HEK293 (cell line): ENCODE measurements around the gene SDHAF4.
"Not testable (repeated sequence)": the region's sequence is repeated elsewhere in the genome, so short reads cannot be mapped to it uniquely, and the experiment has no call there.

ENCODE experiments used
- CTCF ChIA-PET: fragments of 350-600 bp; formaldehyde crosslinking; extraction: SDS; loops from one replicate; lab custom pipeline; 2021; ENCODE audit warnings: antibody characterized with exemption; lab: Yijun Ruan, JAX
- POLR2A ChIA-PET: fragments of 300-600 bp; formaldehyde crosslinking; extraction: SDS; loops from one replicate; lab custom pipeline; 2020; ENCODE audit warnings: antibody characterized with exemption, inconsistent platforms; lab: Yijun Ruan, JAX
- H3K27ac ChIP-seq: fragments of 200-500 bp; sonication (Bioruptor generic); 2 replicates; pipeline ENCODE4 v1.5.1; 2014; ENCODE audit warnings: low read depth, low read length, control low read depth, inconsistent platforms; ENCODE audit errors: extremely low read depth
- H3K36me3 ChIP-seq, 2 experiments: fragments of 200-500 bp in 1 of 2; sonication (Bioruptor generic) in 1 of 2; 1 replicate in 1 of 2; 2 replicates in 1 of 2; pipeline ENCODE4 v1.5.1; 2014 to 2017; ENCODE audit warnings: inconsistent platforms in 2 of 2, low read length in 2 of 2; ENCODE audit not compliant: control insufficient read depth in 2 of 2, insufficient read depth in 1 of 2
- H3K4me1 ChIP-seq: fragments of 200-500 bp; sonication (Bioruptor generic); 2 replicates; pipeline ENCODE4 v1.5.1; 2014; ENCODE audit warnings: mild to moderate bottlenecking, low read length, inconsistent platforms; ENCODE audit not compliant: control insufficient read depth, insufficient read depth
- H3K4me3 ChIP-seq: 2 replicates; pipeline ENCODE4 v1.5.1; 2011; ENCODE audit warnings: low read depth, mild to moderate bottlenecking, control low read depth, low read length, moderate library complexity
- H3K9me3 ChIP-seq: fragments of 200-500 bp; sonication (Bioruptor generic); 2 replicates; pipeline ENCODE4 v1.5.1; 2014; ENCODE audit warnings: low read depth, low read length, inconsistent platforms; ENCODE audit not compliant: control insufficient read depth, insufficient read depth
- BCL11B ChIP-seq: fragments of 450-650 bp; formaldehyde crosslinking; IDR thresholded peaks from 2 replicates; pipeline ENCODE4 v1.5.1; 2016; ENCODE audit warnings: low read depth, missing biosample characterization, missing genetic modification characterization
- GLI2 ChIP-seq: fragments of 450-650 bp; formaldehyde crosslinking; IDR thresholded peaks from 2 replicates; pipeline ENCODE4; 2017; ENCODE audit warnings: missing biosample characterization, missing genetic modification characterization, low read depth, borderline replicate concordance
- KLF9 ChIP-seq: fragments of 450-650 bp; formaldehyde crosslinking; IDR thresholded peaks from 2 replicates; pipeline ENCODE4 v1.5.1; 2016; ENCODE audit warnings: missing biosample characterization, missing genetic modification characterization, low read depth
- SETDB1 ChIP-seq: IDR thresholded peaks from one replicate; pipeline ENCODE4 v1.6.1; 2017; ENCODE audit warnings: mild to moderate bottlenecking, low read length, moderate library complexity, mixed read lengths; ENCODE audit not compliant: insufficient read length
- TCF7L2 ChIP-seq: IDR thresholded peaks from 2 replicates; pipeline ENCODE4 v1.6.1; 2011; ENCODE audit warnings: low read depth, mild to moderate bottlenecking, inconsistent platforms, low read length, moderate library complexity, borderline replicate concordance
- YY1 ChIP-seq: fragments of 450-650 bp; formaldehyde crosslinking; IDR thresholded peaks from 2 replicates; pipeline ENCODE4 v1.5.1; 2018; ENCODE audit warnings: missing biosample characterization, missing genetic modification characterization
- ZEB2 ChIP-seq: fragments of 450-650 bp; formaldehyde crosslinking; IDR thresholded peaks from 2 replicates; pipeline ENCODE4 v1.5.1; 2016; ENCODE audit warnings: missing biosample characterization, missing genetic modification characterization
- ZNF132 ChIP-seq: fragments of 450-650 bp; formaldehyde crosslinking; IDR thresholded peaks from 2 replicates; pipeline ENCODE4 v1.5.1; 2017; ENCODE audit warnings: missing biosample characterization, missing genetic modification characterization, borderline replicate concordance
- ZNF335 ChIP-seq: fragments of 450-650 bp; formaldehyde crosslinking; conservative IDR thresholded peaks from 2 replicates; pipeline ENCODE4 v1.5.1; 2016; ENCODE audit warnings: missing biosample characterization, missing genetic modification characterization
- ZNF416 ChIP-seq: fragments of 450-650 bp; formaldehyde crosslinking; IDR thresholded peaks from 2 replicates; pipeline ENCODE4 v1.5.1; 2016; ENCODE audit warnings: missing biosample characterization, missing genetic modification characterization
- ZNF48 ChIP-seq: fragments of 450-650 bp; formaldehyde crosslinking; IDR thresholded peaks from 2 replicates; pipeline ENCODE4 v1.5.1; 2016; ENCODE audit warnings: missing biosample characterization, missing genetic modification characterization
- ZNF776 ChIP-seq: fragments of 450-650 bp; formaldehyde crosslinking; IDR thresholded peaks from 2 replicates; pipeline ENCODE4 v1.5.0; 2017; ENCODE audit warnings: missing biosample characterization, missing genetic modification characterization, borderline replicate concordance
- TF ChIP-seq, protein P1 (sequence below): fragments of 450-650 bp; formaldehyde crosslinking; IDR thresholded peaks from 2 replicates; pipeline ENCODE4 v1.5.1; 2017; ENCODE audit warnings: missing biosample characterization, missing genetic modification characterization
- TF ChIP-seq, protein P2 (sequence below): fragments of 450-650 bp; formaldehyde crosslinking; IDR thresholded peaks from 2 replicates; pipeline ENCODE4; 2016; ENCODE audit warnings: missing biosample characterization, missing genetic modification characterization
- TF ChIP-seq, protein P3 (sequence below): fragments of 450-650 bp; formaldehyde crosslinking; IDR thresholded peaks from 2 replicates; pipeline ENCODE4 v1.5.1; 2016; ENCODE audit warnings: missing biosample characterization, missing genetic modification characterization

SDHAF4 gene

DNA sequence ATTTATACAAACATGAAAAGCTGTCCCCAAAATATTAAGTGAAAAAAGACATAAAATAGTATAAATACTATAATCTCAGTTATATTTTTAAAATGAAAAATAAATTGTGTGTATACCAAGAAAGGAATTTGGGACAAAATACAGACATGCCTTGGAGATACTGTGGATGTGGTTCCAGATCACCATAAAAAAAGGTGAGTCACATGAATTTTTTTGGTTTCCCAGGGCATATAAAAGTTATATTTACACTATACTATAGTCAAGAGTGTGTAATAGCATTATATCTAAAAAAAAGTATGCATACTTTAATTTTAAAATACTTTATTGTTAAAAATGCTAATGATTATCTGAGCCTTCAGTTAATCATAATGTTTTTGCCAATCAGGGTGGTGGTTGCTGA lies 17.4 kb upstream of the SDHAF4 start:
- Histone ChIP-seq H3K27ac (no peak overlapping the region), H3K4me3 (no peak overlapping the region), H3K36me3 (peaks cover 0 to 3% of the 10 kb centered on the region in 2 experiments; a peak in 1 of 3 replicates), H3K9me3 (no peaks in the 10 kb centered on the region), H3K4me1 (no peaks in the 10 kb centered on the region)
- TF ChIP-seq YY1 (tag by site-specific recombination): no peak
- no peak for TF ChIP-seq SETDB1
- TF ChIP-seq ZNF335 (tag by site-specific recombination): no peak
- TF ChIP-seq ZNF416 (tag by site-specific recombination): no peak
- no peak for TF ChIP-seq ZNF776 (tag by site-specific recombination)
- no peak for TF ChIP-seq BCL11B (tag by site-specific recombination)
- TF ChIP-seq TCF7L2: no peak
- ChIA-PET CTCF (interaction anchor here (1.3 to 2.5 kb wide), 5 partner anchors 9 to 463 kb away, joined by 3 to 9 read pairs (median 5); no protein-coding TSS in a partner anchor), POLR2A (interaction anchor here (1.0 kb wide), 1 partner anchor 633 kb away, joined by 4 read pairs; no protein-coding TSS in a partner anchor)

DNA sequence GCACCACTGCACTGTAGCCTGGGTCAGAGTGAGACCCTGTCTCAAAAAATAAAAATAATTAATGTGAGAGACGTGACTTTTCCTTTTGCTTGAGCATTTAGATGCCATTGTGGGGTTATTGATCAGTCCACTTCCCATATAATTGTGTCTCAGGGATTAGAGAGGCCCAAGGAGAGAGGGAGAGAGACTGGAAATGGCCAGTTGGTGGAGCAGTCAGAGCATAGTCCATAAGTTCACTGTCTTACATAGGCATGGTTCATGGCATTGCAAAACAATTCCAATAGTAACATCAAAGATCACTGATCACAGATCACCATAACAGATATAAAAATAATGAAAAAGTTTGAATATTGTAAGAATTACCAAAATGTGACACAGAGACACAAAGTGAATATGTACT lies 15.2 kb upstream of the SDHAF4 start:
- ChIA-PET CTCF (interaction anchor here (0.9 to 1.4 kb wide), 2 partner anchors 133 to 135 kb away, joined by 4 to 5 read pairs; no protein-coding TSS in a partner anchor), POLR2A (no interaction called here)
- H3K9me3 ChIP-seq: no peaks in the 10 kb centered on the region
- peaks cover 0 to 3% of the 10 kb centered on the region in 2 experiments; a peak in 1 of 3 replicates for H3K36me3 ChIP-seq
- H3K4me3 ChIP-seq: no peak overlapping the region
- TF ChIP-seq, protein P1, sequence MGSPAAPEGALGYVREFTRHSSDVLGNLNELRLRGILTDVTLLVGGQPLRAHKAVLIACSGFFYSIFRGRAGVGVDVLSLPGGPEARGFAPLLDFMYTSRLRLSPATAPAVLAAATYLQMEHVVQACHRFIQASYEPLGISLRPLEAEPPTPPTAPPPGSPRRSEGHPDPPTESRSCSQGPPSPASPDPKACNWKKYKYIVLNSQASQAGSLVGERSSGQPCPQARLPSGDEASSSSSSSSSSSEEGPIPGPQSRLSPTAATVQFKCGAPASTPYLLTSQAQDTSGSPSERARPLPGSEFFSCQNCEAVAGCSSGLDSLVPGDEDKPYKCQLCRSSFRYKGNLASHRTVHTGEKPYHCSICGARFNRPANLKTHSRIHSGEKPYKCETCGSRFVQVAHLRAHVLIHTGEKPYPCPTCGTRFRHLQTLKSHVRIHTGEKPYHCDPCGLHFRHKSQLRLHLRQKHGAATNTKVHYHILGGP (tag by site-specific recombination): no peak
- TF ChIP-seq ZNF776 (tag by site-specific recombination): no peak
- no peak for TF ChIP-seq KLF9 (tag by site-specific recombination)
- TF ChIP-seq ZNF132 (tag by site-specific recombination): no peak
- no peak for TF ChIP-seq ZEB2 (tag by site-specific recombination)
- TF ChIP-seq ZNF48 (tag by site-specific recombination): no peak
- TF ChIP-seq, protein P2, sequence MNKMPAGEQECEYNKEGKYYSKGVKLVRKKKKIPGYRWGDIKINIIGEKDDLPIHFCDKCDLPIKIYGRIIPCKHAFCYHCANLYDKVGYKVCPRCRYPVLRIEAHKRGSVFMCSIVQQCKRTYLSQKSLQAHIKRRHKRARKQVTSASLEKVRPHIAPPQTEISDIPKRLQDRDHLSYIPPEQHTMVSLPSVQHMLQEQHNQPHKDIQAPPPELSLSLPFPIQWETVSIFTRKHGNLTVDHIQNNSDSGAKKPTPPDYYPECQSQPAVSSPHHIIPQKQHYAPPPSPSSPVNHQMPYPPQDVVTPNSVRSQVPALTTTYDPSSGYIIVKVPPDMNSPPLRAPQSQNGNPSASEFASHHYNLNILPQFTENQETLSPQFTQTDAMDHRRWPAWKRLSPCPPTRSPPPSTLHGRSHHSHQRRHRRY (tag by site-specific recombination): no peak
- TF ChIP-seq, protein P3, sequence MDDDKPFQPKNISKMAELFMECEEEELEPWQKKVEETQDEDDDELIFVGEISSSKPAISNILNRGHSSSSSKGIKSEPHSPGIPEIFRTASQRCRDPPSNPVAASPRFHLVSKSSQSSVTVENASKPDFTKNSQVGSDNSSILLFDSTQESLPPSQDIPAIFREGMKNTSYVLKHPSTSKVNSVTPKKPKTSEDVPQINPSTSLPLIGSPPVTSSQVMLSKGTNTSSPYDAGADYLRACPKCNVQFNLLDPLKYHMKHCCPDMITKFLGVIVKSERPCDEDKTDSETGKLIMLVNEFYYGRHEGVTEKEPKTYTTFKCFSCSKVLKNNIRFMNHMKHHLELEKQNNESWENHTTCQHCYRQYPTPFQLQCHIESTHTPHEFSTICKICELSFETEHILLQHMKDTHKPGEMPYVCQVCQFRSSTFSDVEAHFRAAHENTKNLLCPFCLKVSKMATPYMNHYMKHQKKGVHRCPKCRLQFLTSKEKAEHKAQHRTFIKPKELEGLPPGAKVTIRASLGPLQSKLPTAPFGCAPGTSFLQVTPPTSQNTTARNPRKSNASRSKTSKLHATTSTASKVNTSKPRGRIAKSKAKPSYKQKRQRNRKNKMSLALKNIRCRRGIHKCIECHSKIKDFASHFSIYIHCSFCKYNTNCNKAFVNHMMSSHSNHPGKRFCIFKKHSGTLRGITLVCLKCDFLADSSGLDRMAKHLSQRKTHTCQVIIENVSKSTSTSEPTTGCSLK (tag by site-specific recombination): no peak
- TF ChIP-seq GLI2 (tag by site-specific recombination): no peak
- no peak overlapping the region for H3K27ac ChIP-seq
- H3K4me1 ChIP-seq: no peaks in the 10 kb centered on the region

DNA sequence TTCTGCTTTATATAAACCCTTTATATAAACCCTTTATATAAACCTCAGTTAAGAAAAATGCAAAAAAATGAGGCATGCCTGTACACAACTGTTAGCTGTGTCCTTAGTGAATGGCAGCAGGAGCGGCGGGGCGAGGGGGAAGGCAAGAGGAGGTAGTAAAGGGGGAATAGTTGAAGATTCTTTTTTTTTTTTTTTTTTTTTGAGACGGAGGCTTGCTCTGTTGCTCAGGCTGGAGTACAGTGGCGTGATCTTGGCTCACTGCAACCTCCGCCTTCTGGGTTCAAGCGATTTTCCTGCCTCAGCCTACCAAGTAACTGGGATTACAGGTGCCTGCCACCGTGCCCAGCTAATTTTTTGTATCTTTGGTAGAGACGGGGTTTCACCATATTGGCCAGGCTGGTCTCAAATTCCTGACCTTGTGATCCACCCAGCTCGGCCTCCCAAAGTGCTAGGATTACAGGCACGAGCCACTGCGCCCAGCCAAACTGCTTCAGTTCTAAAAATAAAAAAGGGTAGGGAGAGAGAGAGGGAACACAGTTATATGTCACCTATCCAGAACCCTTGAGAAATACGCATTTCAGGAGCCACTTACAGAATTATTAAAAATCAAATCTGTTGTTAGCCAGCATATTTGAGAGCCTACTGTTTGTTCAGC lies 14.3 kb upstream of the SDHAF4 start:
- H3K9me3 ChIP-seq, POLR2A ChIA-PET: not testable (repeated sequence)
- CTCF ChIA-PET: interaction anchor here (0.7 kb wide), 2 partner anchors 119 to 238 kb away, joined by 3 read pairs; no protein-coding TSS in a partner anchor

More for the DNA sequence above, 14.3 kb upstream of the SDHAF4 start:
- not testable (repeated sequence) for H3K4me1 ChIP-seq, H3K36me3 ChIP-seq, H3K27ac ChIP-seq, H3K4me3 ChIP-seq
